Activated naive CD4-positive, alpha-beta T cell treated with anti-CD3 and anti-CD28 coated beads for 36 hours (primary cell): ENCODE measurements around the gene CYGB. TPM values are rescaled to one million over a fixed set of nuclear protein-coding genes. Genes with fewer than 3 reads are reported as not detected.
A peak's percentile ranks its signal among the peaks of the same experiment; 100 is the strongest.

Source experiments
- CTCF ChIA-PET: fragments of 350-600 bp; sonication (Branson Sonifier 250); formaldehyde crosslinking; loops from one replicate; lab custom pipeline; 2021; ENCODE audit warnings: antibody characterized with exemption; lab: Charles Lee
- DNase-seq: peaks from one replicate; pipeline ENCODE4 v3.0.0-alpha.2; 2020
- H3K27ac Mint-ChIP-seq: one replicate; pipeline ENCODE4 v1.8.0; 2021; ENCODE audit warnings: mild to moderate bottlenecking, mixed read lengths
- H3K27me3 Mint-ChIP-seq: one replicate; pipeline ENCODE4 v1.8.0; 2021; ENCODE audit warnings: low read depth, mixed read lengths
- H3K36me3 Mint-ChIP-seq: one replicate; pipeline ENCODE4 v1.8.0; 2021; ENCODE audit warnings: low read depth, mixed read lengths
- H3K4me1 Mint-ChIP-seq: one replicate; pipeline ENCODE4 v1.8.0; 2021; ENCODE audit warnings: low read depth, mixed read lengths
- H3K4me3 Mint-ChIP-seq: one replicate; pipeline ENCODE4 v1.8.0; 2021; ENCODE audit warnings: mild to moderate bottlenecking, moderate library complexity, mixed read lengths
- H3K9me3 Mint-ChIP-seq: one replicate; pipeline ENCODE4 v1.8.0; 2021; ENCODE audit warnings: mixed read lengths
- intact Hi-C: fragments of 100-400 bp; cut with micrococcal nuclease; formaldehyde crosslinking; loops from one replicate; pipeline ENCODE4 v1.15.1; 2023
- total RNA-seq, 2 experiments: library from RNA; stranded (reverse); gene quantifications; one replicate each; pipeline ENCODE4 v1.2.3, GENCODE V29; 2021

CYGB gene
- total RNA-seq, 2 experiments from 2014 or later = not detected

DNA sequence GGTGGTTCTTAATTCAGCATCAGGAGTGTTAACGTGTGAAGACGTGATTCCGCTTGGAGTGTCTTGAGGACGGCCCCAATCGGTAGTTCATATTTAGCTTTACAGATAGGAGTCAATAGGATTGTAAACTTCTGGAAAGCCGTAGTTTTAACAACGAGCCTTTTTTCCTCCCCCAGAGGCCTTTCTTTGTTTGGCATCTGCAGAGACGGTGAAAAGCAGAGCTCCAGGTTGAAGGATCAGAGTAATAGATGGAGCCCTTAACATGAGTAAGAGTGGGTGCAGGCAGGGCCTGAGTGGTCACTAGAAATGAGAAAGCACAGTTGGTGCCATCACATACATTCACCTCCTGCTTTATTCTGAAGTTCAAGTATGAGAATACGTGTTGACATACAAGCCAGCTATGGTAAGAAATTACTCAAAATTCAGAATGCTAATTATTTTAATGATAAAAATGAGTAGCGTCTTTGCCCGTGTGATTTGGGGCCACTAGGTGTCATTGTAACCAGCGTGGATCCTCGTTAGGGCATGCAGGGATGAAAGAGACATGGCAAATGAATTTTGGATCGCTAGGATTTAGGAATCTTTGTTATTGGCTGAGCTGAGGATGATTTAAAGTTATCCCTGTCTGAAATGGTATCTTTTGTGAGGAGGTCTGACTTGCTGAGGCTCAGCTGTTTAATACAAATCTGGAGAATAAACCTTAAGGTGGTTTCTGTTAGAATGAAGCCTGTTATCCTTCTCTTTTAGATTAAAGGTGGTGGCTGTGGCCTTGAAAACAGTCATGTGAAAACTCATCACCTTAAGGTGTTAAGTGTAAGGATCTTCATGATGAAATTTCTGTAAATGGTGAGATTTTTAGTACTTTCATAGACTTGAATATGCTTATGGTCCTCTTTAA, 20.9 kb upstream of the CYGB start:
- intact Hi-C loops = loop anchor here (1.0 to 5.0 kb wide), 4 partner anchors 66 to 169 kb away; partner anchors contain the start of genes JMJD6, METTL23 and UBE2O
- peak overlapping the region; percentile 96 for H3K4me3 Mint-ChIP-seq
- H3K9me3 Mint-ChIP-seq = no peaks in the 10 kb centered on the region
- peaks cover 63% of the 10 kb centered on the region for H3K4me1 Mint-ChIP-seq
- no peaks in the 10 kb centered on the region for H3K27me3 Mint-ChIP-seq
- CTCF ChIA-PET = interaction anchor here (0.7 to 2.5 kb wide), 11 partner anchors 9 to 180 kb away, joined by 3 to 19 read pairs (median 5); no protein-coding TSS in a partner anchor
- H3K27ac Mint-ChIP-seq = peak overlapping the region; percentile 96
- peaks cover 50% of the 10 kb centered on the region for H3K36me3 Mint-ChIP-seq
- peak; percentile 50 for DNase-seq

GRCh38 chr17:76557368-76558197, 20.1 kb upstream of the CYGB start:
- Mint-ChIP-seq H3K27ac (peak overlapping the region; percentile 96), H3K36me3 (peaks cover 41% of the 10 kb centered on the region), H3K4me1 (peaks cover 54% of the 10 kb centered on the region), H3K9me3 (no peaks in the 10 kb centered on the region), H3K27me3 (no peaks in the 10 kb centered on the region), H3K4me3 (peak overlapping the region; percentile 96)
- intact Hi-C loops = loop anchor here (1.0 to 5.0 kb wide), 7 partner anchors 43 to 180 kb away; partner anchors contain the start of genes JMJD6, METTL23, SRSF2 and UBE2O
- peak; percentile 97 for DNase-seq
- CTCF ChIA-PET = interaction anchor here (0.6 to 2.5 kb wide), 14 partner anchors 9 to 499 kb away, joined by 3 to 19 read pairs (median 4); no protein-coding TSS in a partner anchor

GRCh38 chr17:76556765-76557367, 19.4 kb upstream of the CYGB start:
- intact Hi-C loops = loop anchor here (1.0 to 5.0 kb wide), 5 partner anchors 42 to 180 kb away; partner anchors contain the start of genes JMJD6, METTL23, SRSF2 and UBE2O
- Mint-ChIP-seq H3K36me3 (peaks cover 39% of the 10 kb centered on the region), H3K27ac (peak overlapping the region; percentile 96), H3K27me3 (no peaks in the 10 kb centered on the region), H3K9me3 (no peaks in the 10 kb centered on the region), H3K4me1 (peaks cover 50% of the 10 kb centered on the region), H3K4me3 (peak overlapping the region; percentile 96)
- CTCF ChIA-PET = interaction anchor here (0.6 to 2.5 kb wide), 8 partner anchors 31 to 499 kb away, joined by 3 to 19 read pairs (median 5); no protein-coding TSS in a partner anchor
- DNase-seq = peak; percentile 41

GRCh38 chr17:76554131-76554530, 16.6 kb upstream of the CYGB start:
- intact Hi-C loops = no loop called here
- no peak for DNase-seq
- Mint-ChIP-seq H3K4me3 (no peak overlapping the region), H3K36me3 (peaks cover 16% of the 10 kb centered on the region), H3K27ac (no peak overlapping the region), H3K9me3 (no peaks in the 10 kb centered on the region), H3K4me1 (peaks cover 27% of the 10 kb centered on the region), H3K27me3 (no peaks in the 10 kb centered on the region)
- CTCF ChIA-PET = no interaction called here

- peaks cover 8% of the 10 kb centered on the region for H3K36me3 Mint-ChIP-seq
- H3K4me1 Mint-ChIP-seq = peaks cover 21% of the 10 kb centered on the region
- H3K9me3 Mint-ChIP-seq = no peaks in the 10 kb centered on the region
- H3K27me3 Mint-ChIP-seq = no peaks in the 10 kb centered on the region
- H3K4me3 Mint-ChIP-seq = no peak overlapping the region
- DNase-seq = no peak
- CTCF ChIA-PET = no interaction called here
- H3K27ac Mint-ChIP-seq = no peak overlapping the region
- intact Hi-C loops = no loop called here
These were observed 15.8 kb upstream of the CYGB start for GRCh38 chr17:76553178-76553908.

DNA sequence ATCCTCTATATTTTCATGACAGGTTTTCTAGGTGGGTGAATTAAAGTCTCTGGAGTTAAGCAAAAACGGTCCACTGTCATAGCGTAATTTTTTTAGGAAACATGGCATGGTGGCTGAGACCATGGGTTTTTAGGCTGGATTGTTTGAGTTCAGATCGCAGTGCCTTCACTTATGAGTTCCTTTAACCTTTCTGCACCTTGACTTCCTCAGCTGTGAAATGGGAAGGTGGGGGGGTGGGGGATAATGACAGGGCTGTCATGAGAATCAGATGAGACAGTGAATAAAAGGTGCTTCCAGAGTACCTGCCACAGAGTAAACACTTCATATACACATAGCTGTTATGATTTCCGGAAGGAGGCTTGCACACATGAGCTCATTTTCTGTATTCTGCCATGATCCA, 14.2 kb upstream of the CYGB start:
- CTCF ChIA-PET = interaction anchor here (0.7 to 1.3 kb wide), 3 partner anchors 29 to 130 kb away, joined by 3 to 5 read pairs (median 3); no protein-coding TSS in a partner anchor
- Mint-ChIP-seq H3K27me3 (no peaks in the 10 kb centered on the region), H3K4me1 (peaks cover 16% of the 10 kb centered on the region), H3K36me3 (no peaks in the 10 kb centered on the region), H3K27ac (peak overlapping the region; percentile 8), H3K9me3 (no peaks in the 10 kb centered on the region), H3K4me3 (no peak overlapping the region)
- intact Hi-C loops = no loop called here
- DNase-seq = no peak

DNA sequence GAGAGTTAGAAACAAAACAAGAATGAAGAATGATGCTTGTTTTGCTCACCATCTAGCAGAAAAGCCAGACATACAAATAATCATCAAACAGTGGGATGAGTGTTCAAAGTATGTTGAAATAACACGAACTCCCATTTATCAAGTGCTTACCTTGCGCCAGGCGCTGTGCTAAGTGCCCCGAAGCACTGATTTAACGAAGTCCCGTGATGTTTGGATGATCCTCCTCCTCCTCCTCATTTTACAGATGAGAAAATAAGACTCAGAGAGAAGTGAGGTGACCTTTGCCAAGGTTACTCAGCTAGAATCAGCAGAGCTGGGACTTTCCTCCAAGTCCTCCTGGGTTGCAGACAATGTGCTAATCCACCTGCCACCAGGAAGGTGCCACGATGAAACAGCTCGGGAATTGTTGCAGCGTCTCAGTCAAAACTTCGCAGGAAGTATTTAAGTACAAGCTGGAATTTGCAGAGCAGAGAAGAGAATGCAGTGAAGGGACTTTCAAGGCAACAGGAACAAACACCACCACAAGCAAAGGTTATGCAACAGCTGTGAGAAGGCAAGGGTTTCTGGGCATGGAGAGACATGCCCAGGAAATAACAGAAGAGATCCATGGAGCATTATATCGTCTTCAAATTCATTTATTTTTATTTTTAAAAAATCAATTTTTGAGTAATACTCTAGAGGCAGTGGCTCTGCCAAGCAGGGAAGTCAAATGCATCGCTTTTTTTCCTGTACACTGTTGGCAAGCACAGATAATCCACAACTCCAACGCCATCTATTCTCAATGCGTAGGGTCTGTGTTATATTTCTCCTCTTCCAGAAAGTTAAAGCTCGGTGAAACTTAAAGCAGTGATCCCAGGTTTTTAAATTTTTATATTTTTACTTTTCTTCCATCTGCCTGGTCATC, 13.5 kb upstream of the CYGB start:
- Mint-ChIP-seq H3K9me3 (no peaks in the 10 kb centered on the region), H3K27ac (peak overlapping the region; percentile 10), H3K36me3 (no peaks in the 10 kb centered on the region), H3K4me3 (no peak overlapping the region), H3K4me1 (peaks cover 13% of the 10 kb centered on the region), H3K27me3 (no peaks in the 10 kb centered on the region)
- intact Hi-C loops = no loop called here
- CTCF ChIA-PET = interaction anchor here (0.6 to 1.3 kb wide), 6 partner anchors 26 to 181 kb away, joined by 3 to 5 read pairs (median 3); no protein-coding TSS in a partner anchor
- no peak for DNase-seq

DNA sequence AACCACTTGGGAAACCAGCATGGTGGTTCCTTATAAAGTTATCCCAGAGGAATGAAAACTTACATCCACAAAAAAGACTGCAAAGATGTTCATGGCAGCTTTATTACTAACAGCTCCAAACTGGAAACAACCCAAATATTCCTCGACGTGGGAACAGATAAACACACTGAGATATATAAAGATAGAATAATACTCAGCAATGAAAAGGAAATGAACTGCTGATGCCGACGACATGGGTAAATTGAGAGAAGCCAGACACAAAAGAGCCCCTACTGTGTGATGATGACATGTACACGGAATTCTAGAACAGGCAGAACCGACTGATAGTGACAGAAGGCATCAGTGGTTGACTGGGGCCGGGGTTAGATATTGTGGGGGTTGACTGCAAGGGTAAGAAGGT, 12.0 kb upstream of the CYGB start:
- Mint-ChIP-seq H3K27ac (no peak overlapping the region), H3K27me3 (peaks cover 2% of the 10 kb centered on the region), H3K36me3 (no peaks in the 10 kb centered on the region), H3K4me3 (no peak overlapping the region), H3K9me3 (no peaks in the 10 kb centered on the region), H3K4me1 (peaks cover 5% of the 10 kb centered on the region)
- intact Hi-C loops = no loop called here
- no peak for DNase-seq
- CTCF ChIA-PET = interaction anchor here (1.4 kb wide), 1 partner anchor 27 kb away, joined by 7 read pairs; no protein-coding TSS in a partner anchor

DNA sequence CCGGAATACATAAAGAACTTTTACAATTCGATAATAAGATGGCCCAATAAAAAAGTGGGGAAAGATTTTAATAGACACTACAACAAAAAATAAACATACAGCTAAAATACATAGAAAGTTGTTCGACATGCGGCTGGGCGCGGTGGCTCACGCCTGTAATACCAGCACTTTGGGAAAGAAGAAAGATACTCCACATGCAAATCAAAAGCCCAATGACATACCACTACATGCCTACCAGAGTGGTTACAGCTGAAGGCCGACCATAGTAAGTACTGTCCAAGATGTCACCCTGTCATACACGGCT, 11.7 kb upstream of the CYGB start:
- H3K27me3 Mint-ChIP-seq = peaks cover 2% of the 10 kb centered on the region
- CTCF ChIA-PET = interaction anchor here (1.4 kb wide), 1 partner anchor 26 kb away, joined by 7 read pairs; no protein-coding TSS in a partner anchor
- intact Hi-C loops = no loop called here
- DNase-seq = no peak
- H3K27ac Mint-ChIP-seq = no peak overlapping the region
- no peaks in the 10 kb centered on the region for H3K9me3 Mint-ChIP-seq
- no peaks in the 10 kb centered on the region for H3K36me3 Mint-ChIP-seq
- H3K4me1 Mint-ChIP-seq = peaks cover 5% of the 10 kb centered on the region
- H3K4me3 Mint-ChIP-seq = no peak overlapping the region

DNA sequence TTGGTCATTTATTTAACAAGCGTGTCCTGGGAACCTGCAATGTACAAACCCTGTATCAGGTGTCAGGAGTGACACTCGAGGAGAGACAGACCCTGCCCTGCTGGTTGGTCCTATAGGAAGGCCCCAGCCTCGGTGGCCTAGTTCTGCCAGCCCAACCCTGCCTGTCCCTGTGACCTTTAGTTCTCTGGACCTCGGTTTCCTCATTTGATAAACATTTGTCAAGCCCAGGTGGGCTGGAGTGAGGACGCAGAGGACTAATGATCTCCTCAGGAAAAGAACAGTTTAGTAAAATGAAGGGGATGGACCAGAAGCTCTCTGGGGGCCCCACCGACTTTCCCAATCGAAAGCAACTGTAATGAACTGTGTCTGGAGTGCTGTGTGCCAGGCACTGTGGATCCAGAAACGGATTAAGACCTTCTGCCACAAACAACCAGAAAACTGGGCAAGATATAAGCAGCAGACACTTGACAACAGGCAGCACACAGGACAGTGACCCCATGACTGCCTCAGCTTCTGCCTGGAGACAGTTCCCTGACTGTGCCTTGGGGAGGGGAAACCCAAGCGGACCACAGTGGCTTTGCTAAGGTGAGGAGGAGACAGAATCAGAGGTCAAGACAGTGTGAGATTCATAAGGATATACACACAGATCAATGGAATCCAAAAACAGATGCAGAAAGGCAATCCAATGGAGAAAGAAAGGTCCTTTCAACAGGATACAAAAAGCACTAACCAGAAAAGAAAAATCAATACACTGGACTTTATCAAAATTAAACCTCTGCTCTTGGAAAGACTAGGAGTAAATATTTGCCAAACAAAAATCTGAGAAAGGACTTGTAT, 11.1 kb upstream of the CYGB start:
- H3K9me3 Mint-ChIP-seq = no peaks in the 10 kb centered on the region
- CTCF ChIA-PET = interaction anchor here (1.4 kb wide), 1 partner anchor 26 kb away, joined by 7 read pairs; no protein-coding TSS in a partner anchor
- H3K36me3 Mint-ChIP-seq = no peaks in the 10 kb centered on the region
- intact Hi-C loops = no loop called here
- H3K27me3 Mint-ChIP-seq = peaks cover 7% of the 10 kb centered on the region
- peaks cover 5% of the 10 kb centered on the region for H3K4me1 Mint-ChIP-seq
- H3K27ac Mint-ChIP-seq = no peak overlapping the region
- no peak for DNase-seq
- H3K4me3 Mint-ChIP-seq = no peak overlapping the region
